H9 (cell line): ENCODE results near the gene PRPH. TPM values are rescaled to one million over a fixed set of nuclear protein-coding genes. Genes with fewer than 3 reads are reported as not detected.

Source experiments
- DNase-seq: peaks from one replicate; pipeline ENCODE4 v3.0.0-alpha.2; 2017
- H2AFZ ChIP-seq: one replicate; pipeline ENCODE4 v1.6.1; 2013; ENCODE audit warnings: mild to moderate bottlenecking, low read length, control low read depth, moderate library complexity
- H2AK5ac ChIP-seq: 2 replicates; pipeline ENCODE4 v1.6.1; 2013; ENCODE audit warnings: low read length, control low read depth, mixed read lengths; ENCODE audit not compliant: insufficient read length
- H2BK120ac ChIP-seq: one replicate; pipeline ENCODE4 v1.6.1; 2013; ENCODE audit warnings: low read depth, mild to moderate bottlenecking, low read length, control low read depth, inconsistent platforms; ENCODE audit not compliant: poor library complexity, severe bottlenecking
- H2BK12ac ChIP-seq: 2 replicates; pipeline ENCODE4 v1.6.1; 2013; ENCODE audit warnings: low read length, control low read depth, mixed read lengths, low read depth; ENCODE audit not compliant: insufficient read length
- H2BK15ac ChIP-seq: 2 replicates; pipeline ENCODE4 v1.6.1; 2013; ENCODE audit warnings: low read depth, low read length, control low read depth
- H2BK20ac ChIP-seq: one replicate; pipeline ENCODE4 v1.6.1; 2013; ENCODE audit warnings: low read depth, mild to moderate bottlenecking, low read length, control low read depth, inconsistent platforms; ENCODE audit not compliant: poor library complexity, severe bottlenecking
- H2BK5ac ChIP-seq: 2 replicates; pipeline ENCODE4 v1.6.1; 2013; ENCODE audit warnings: low read length, control low read depth, mixed read lengths; ENCODE audit not compliant: insufficient read length
- H3K14ac ChIP-seq: 2 replicates; pipeline ENCODE4 v1.6.1; 2013; ENCODE audit warnings: low read length, control low read depth; ENCODE audit not compliant: insufficient read depth
- H3K18ac ChIP-seq: 2 replicates; pipeline ENCODE4 v1.6.1; 2013; ENCODE audit warnings: low read depth, mild to moderate bottlenecking, mixed read lengths, low read length, control low read depth; ENCODE audit not compliant: insufficient read length
- H3K23ac ChIP-seq: 2 replicates; pipeline ENCODE4 v1.6.1; 2013; ENCODE audit warnings: low read length, control low read depth, mixed read lengths, low read depth; ENCODE audit not compliant: insufficient read length
- H3K23me2 ChIP-seq: 2 replicates; pipeline ENCODE4 v1.6.1; 2013; ENCODE audit warnings: low read depth, mild to moderate bottlenecking, mixed read lengths, low read length, control low read depth; ENCODE audit not compliant: insufficient read length, poor library complexity, severe bottlenecking
- H3K27ac ChIP-seq: 2 replicates; pipeline ENCODE4 v1.5.1; 2013; ENCODE audit warnings: low read length, control low read depth, mixed read lengths, low read depth; ENCODE audit not compliant: insufficient read length
- H3K27me3 ChIP-seq: 2 replicates; pipeline ENCODE4 v1.6.1; 2013; ENCODE audit warnings: low read length, control low read depth, inconsistent platforms; ENCODE audit not compliant: insufficient read depth
- H3K4ac ChIP-seq: 2 replicates; pipeline ENCODE4 v1.6.1; 2013; ENCODE audit warnings: low read depth, mild to moderate bottlenecking, control low read depth, inconsistent platforms, low read length, moderate library complexity
- H3K4me1 ChIP-seq: 2 replicates; pipeline ENCODE4 v1.6.1; 2013; ENCODE audit warnings: low read length, control low read depth, inconsistent platforms; ENCODE audit not compliant: insufficient read depth
- H3K4me2 ChIP-seq: 2 replicates; pipeline ENCODE4 v1.6.1; 2013; ENCODE audit warnings: low read length, control low read depth, mixed read lengths; ENCODE audit not compliant: insufficient read length, insufficient read depth
- H3K56ac ChIP-seq: 2 replicates; pipeline ENCODE4 v1.6.1; 2013; ENCODE audit warnings: low read depth, mild to moderate bottlenecking, mixed read lengths, low read length, control low read depth; ENCODE audit not compliant: insufficient read length
- H3K79me1 ChIP-seq: 2 replicates; pipeline ENCODE4 v1.6.1; 2013; ENCODE audit warnings: low read depth, mild to moderate bottlenecking, moderate library complexity, low read length, control low read depth, inconsistent platforms; ENCODE audit not compliant: insufficient read depth, poor library complexity, severe bottlenecking
- H3K79me2 ChIP-seq: 2 replicates; pipeline ENCODE4 v1.6.1; 2013; ENCODE audit warnings: low read length, control low read depth, inconsistent platforms; ENCODE audit not compliant: insufficient read depth
- H3K9ac ChIP-seq: 2 replicates; pipeline ENCODE4 v1.6.1; 2013; ENCODE audit warnings: low read length, control low read depth, mixed read lengths; ENCODE audit not compliant: insufficient read length; ENCODE audit errors: extremely low read depth
- H3K9me3 ChIP-seq: one replicate; pipeline ENCODE4 v1.6.1; 2013; ENCODE audit warnings: low read depth, low read length, inconsistent platforms; ENCODE audit not compliant: control insufficient read depth
- H3T11ph ChIP-seq: one replicate; pipeline ENCODE4 v1.6.1; 2013; ENCODE audit warnings: mild to moderate bottlenecking, low read length, control low read depth, inconsistent platforms
- H4K20me1 ChIP-seq: one replicate; pipeline ENCODE4 v1.6.1; 2013; ENCODE audit not compliant: control insufficient read depth, insufficient read length, insufficient read depth
- H4K5ac ChIP-seq: 2 replicates; pipeline ENCODE4 v1.6.1; 2013; ENCODE audit warnings: low read depth, mild to moderate bottlenecking, mixed read lengths, low read length, control low read depth; ENCODE audit not compliant: insufficient read length
- H4K8ac ChIP-seq: replicated peaks from 2 replicates; pipeline ENCODE4 v1.6.1; 2013; ENCODE audit warnings: low read length, control low read depth, mixed read lengths, low read depth; ENCODE audit not compliant: insufficient read length
- H4K91ac ChIP-seq: 2 replicates; pipeline ENCODE4 v1.6.1; 2013; ENCODE audit warnings: low read depth, mild to moderate bottlenecking, moderate library complexity, mixed read lengths, low read length, control low read depth; ENCODE audit not compliant: insufficient read length
- H3K27ac Mint-ChIP-seq, 3 experiments: 2 replicates in 2 of 3; 3 replicates in 1 of 3; pipeline ENCODE4 v1.8.0; 2020 to 2021; ENCODE audit warnings: mixed read lengths in 3 of 3, mild to moderate bottlenecking in 1 of 3, moderate library complexity in 1 of 3
- H3K27me3 Mint-ChIP-seq: 2 replicates; pipeline ENCODE4 v1.8.0; 2021; ENCODE audit warnings: low read depth, mild to moderate bottlenecking, moderate library complexity, mixed read lengths
- H3K36me3 Mint-ChIP-seq, 3 experiments: 2 replicates in 2 of 3; 3 replicates in 1 of 3; pipeline ENCODE4 v1.8.0; 2020 to 2021; ENCODE audit warnings: low read depth in 3 of 3, mixed read lengths in 3 of 3; ENCODE audit not compliant: insufficient read depth in 1 of 3
- H3K4me1 Mint-ChIP-seq, 2 experiments: 2 replicates each; pipeline ENCODE4 v1.8.0; 2020; ENCODE audit warnings: mixed read lengths in 2 of 2
- H3K4me3 Mint-ChIP-seq, 2 experiments: 2 replicates in 1 of 2; 3 replicates in 1 of 2; pipeline ENCODE4 v1.8.0; 2020 to 2021; ENCODE audit warnings: mild to moderate bottlenecking in 2 of 2, mixed read lengths in 2 of 2, moderate library complexity in 1 of 2
- H3K9me3 Mint-ChIP-seq, 2 experiments: 2 replicates in 1 of 2; 3 replicates in 1 of 2; pipeline ENCODE4 v1.8.0; 2020; ENCODE audit warnings: mild to moderate bottlenecking in 2 of 2, mixed read lengths in 2 of 2, moderate library complexity in 1 of 2
- CTCF ChIP-seq: fragments of 200-600 bp; sonication (generic); conservative IDR thresholded peaks from 3 replicates; pipeline ENCODE4 v1.8.0; 2021; ENCODE audit warnings: antibody characterized with exemption, mild to moderate bottlenecking
- WGBS: extraction: QIAGEN DNeasy Blood & Tissue Kit; methylation state at CpG from one replicate; pipeline ENCODE4 v1.1.7; 2013; ENCODE audit warnings: missing lambda C conversion rate, low lambda C conversion rate, mixed read lengths; ENCODE audit not compliant: insufficient read length; ENCODE audit errors: extremely low coverage; 5-methylcytosine and 5-hydroxymethylcytosine counted together
- total RNA-seq: library from RNA; stranded (reverse); gene quantifications from 2 replicates; pipeline ENCODE4 v1.2.1, GENCODE V29; 2021

The PRPH gene
- total RNA-seq, 1 experiment from 2014 or later, result 1.1 TPM

- no peak overlapping the region for H2BK120ac ChIP-seq
- H3K18ac ChIP-seq, result no peak overlapping the region
- peak overlapping the region; percentile 67 to 83 for H3K4me3 Mint-ChIP-seq
- H3K4me1 Mint-ChIP-seq, result peaks cover 54 to 65% of the 10 kb centered on the region in 2 experiments
- peaks cover 3% of the 10 kb centered on the region for H4K20me1 ChIP-seq
- DNase-seq, result no peak
- peaks cover 99% of the 10 kb centered on the region for H3K27me3 Mint-ChIP-seq
- peaks cover 81% of the 10 kb centered on the region for H3K27me3 ChIP-seq
- peaks cover 30% of the 10 kb centered on the region for H3K23me2 ChIP-seq
- no CpG with 5 or more reads among the region's 21 CpGs for WGBS
- H3K79me2 ChIP-seq, result no peaks in the 10 kb centered on the region
- no peak overlapping the region for H3T11ph ChIP-seq
- no peak overlapping the region for H2AK5ac ChIP-seq
- H3K27ac ChIP-seq, result no peak overlapping the region
- H2AFZ ChIP-seq, result no peak overlapping the region
- no peak overlapping the region for H3K4ac ChIP-seq
- no peak overlapping the region for H2BK5ac ChIP-seq
- H4K91ac ChIP-seq, result no peak overlapping the region
- no peaks in the 10 kb centered on the region for H3K9me3 ChIP-seq
- no peaks in the 10 kb centered on the region for H3K79me1 ChIP-seq
- H3K4me2 ChIP-seq, result peak overlapping the region; percentile 82
- TF ChIP-seq CTCF, result no peak
- H3K4me1 ChIP-seq, result peaks cover 7% of the 10 kb centered on the region; the same call in 1 of the 2 replicates
- no peak overlapping the region for H3K27ac Mint-ChIP-seq
- H3K23ac ChIP-seq, result no peak overlapping the region
- H3K9me3 Mint-ChIP-seq, result peaks cover 1 to 3% of the 10 kb centered on the region in 2 experiments; a peak in 2 of 5 replicates
- H4K5ac ChIP-seq, result no peak overlapping the region
- no peak overlapping the region for H3K14ac ChIP-seq
- no peak overlapping the region for H2BK20ac ChIP-seq
- no peak overlapping the region for H4K8ac ChIP-seq
- no peak overlapping the region for H3K56ac ChIP-seq
- H2BK12ac ChIP-seq, result no peak overlapping the region
- H3K36me3 Mint-ChIP-seq, result peaks cover 0 to 1% (median 0%) of the 10 kb centered on the region in 3 experiments; a peak in 1 of 7 replicates
- H2BK15ac ChIP-seq, result no peak overlapping the region
- no peak overlapping the region for H3K9ac ChIP-seq
Observed at GRCh38 chr12:49341777-49342065, 46.8 kb downstream of the PRPH start.
